HEK293T (cell line): ENCODE data around the gene ANKRD13B.

ENCODE experiments used
- ARNT ChIP-seq: fragments of 450-650 bp; IDR thresholded peaks from 2 replicates; pipeline ENCODE4 v1.6.1; 2017; ENCODE audit warnings: mild to moderate bottlenecking
- BHLHE40 ChIP-seq: fragments of 450-650 bp; IDR thresholded peaks from 2 replicates; pipeline ENCODE4 v1.6.1; 2016; ENCODE audit warnings: mild to moderate bottlenecking, moderate library complexity, borderline replicate concordance
- CTBP1 ChIP-seq: fragments of 450-650 bp; IDR thresholded peaks from 2 replicates; pipeline ENCODE4 v1.6.1; 2016; ENCODE audit warnings: borderline replicate concordance
- FOXK2 ChIP-seq: fragments of 450-650 bp; IDR thresholded peaks from 2 replicates; pipeline ENCODE4 v1.6.1; 2016; ENCODE audit warnings: mild to moderate bottlenecking
- FOXM1 ChIP-seq: fragments of 450-650 bp; IDR thresholded peaks from 2 replicates; pipeline ENCODE4 v1.6.1; 2017; ENCODE audit warnings: mild to moderate bottlenecking, borderline replicate concordance
- HDGF ChIP-seq: fragments of 450-650 bp; IDR thresholded peaks from 2 replicates; pipeline ENCODE4 v1.6.1; 2017; ENCODE audit warnings: antibody characterized with exemption, borderline replicate concordance
- L3MBTL2 ChIP-seq: fragments of 450-650 bp; conservative IDR thresholded peaks from 2 replicates; pipeline ENCODE4 v1.6.1; 2016; ENCODE audit warnings: mild to moderate bottlenecking
- NFRKB ChIP-seq: fragments of 450-650 bp; IDR thresholded peaks from 2 replicates; pipeline ENCODE4 v1.6.1; 2016; ENCODE audit warnings: mild to moderate bottlenecking, moderate library complexity
- PKNOX1 ChIP-seq: fragments of 450-650 bp; IDR thresholded peaks from 2 replicates; pipeline ENCODE4 v1.6.1; 2016
- SP1 ChIP-seq: fragments of 450-650 bp; IDR thresholded peaks from 2 replicates; pipeline ENCODE4 v1.6.1; 2017
- TARDBP ChIP-seq: fragments of 450-650 bp; IDR thresholded peaks from 2 replicates; pipeline ENCODE4 v1.6.1; 2016
- ZNF384 ChIP-seq: fragments of 450-650 bp; IDR thresholded peaks from 2 replicates; pipeline ENCODE4 v1.6.1; 2016

- TF ChIP-seq BHLHE40 (no peak), ARNT (no peak), TARDBP (no peak), FOXK2 (no peak), CTBP1 (no peak), FOXM1 (no peak), NFRKB (no peak), PKNOX1 (no peak), ZNF384 (no peak), L3MBTL2 (no peak), HDGF (no peak), SP1 (no peak)
Observed at GRCh38 chr17:29595107-29595942, 2.4 kb downstream of the ANKRD13B start.
